Activated CD4-positive, alpha-beta memory T cell treated with anti-CD3 and anti-CD28 coated beads, Interleukin-2, amount 10 ng/mL, durations not matched to agents 7 days and 5 days (primary cell): ENCODE data around the gene LRRC74A. TPM values are rescaled to one million over a fixed set of nuclear protein-coding genes. Genes with fewer than 3 reads are reported as not detected.

Experiments used
- CTCF ChIA-PET: fragments of 350-600 bp; sonication (Branson Sonifier 250); formaldehyde crosslinking; loops from one replicate; lab custom pipeline; 2021; ENCODE audit warnings: antibody characterized with exemption, inconsistent platforms; lab: Charles Lee
- POLR2A ChIA-PET: fragments of 350-600 bp; sonication (Branson Sonifier 250); formaldehyde crosslinking; loops from one replicate; lab custom pipeline; 2021; ENCODE audit warnings: antibody characterized with exemption; lab: Charles Lee
- DNase-seq: peaks from one replicate; pipeline ENCODE4 v3.0.0-alpha.2; 2020
- H3K27ac Mint-ChIP-seq: one replicate; pipeline ENCODE4 v1.8.0; 2021; ENCODE audit warnings: mild to moderate bottlenecking, mixed read lengths
- H3K27me3 Mint-ChIP-seq: one replicate; pipeline ENCODE4 v1.8.0; 2021; ENCODE audit warnings: mixed read lengths
- H3K36me3 Mint-ChIP-seq: one replicate; pipeline ENCODE4 v1.8.0; 2021; ENCODE audit warnings: low read depth, mixed read lengths
- H3K4me1 Mint-ChIP-seq: one replicate; pipeline ENCODE4 v1.8.0; 2021; ENCODE audit warnings: mixed read lengths
- H3K4me3 Mint-ChIP-seq: one replicate; pipeline ENCODE4 v1.8.0; 2021; ENCODE audit warnings: mild to moderate bottlenecking, mixed read lengths
- H3K9me3 Mint-ChIP-seq: one replicate; pipeline ENCODE4 v1.8.0; 2021; ENCODE audit warnings: mixed read lengths
- total RNA-seq, 2 experiments: library from RNA; stranded (reverse); gene quantifications; one replicate each; pipeline ENCODE4 v1.2.3, GENCODE V29; 2021

The LRRC74A gene
- total RNA-seq, 2 experiments from 2014 or later: not detected

DNA sequence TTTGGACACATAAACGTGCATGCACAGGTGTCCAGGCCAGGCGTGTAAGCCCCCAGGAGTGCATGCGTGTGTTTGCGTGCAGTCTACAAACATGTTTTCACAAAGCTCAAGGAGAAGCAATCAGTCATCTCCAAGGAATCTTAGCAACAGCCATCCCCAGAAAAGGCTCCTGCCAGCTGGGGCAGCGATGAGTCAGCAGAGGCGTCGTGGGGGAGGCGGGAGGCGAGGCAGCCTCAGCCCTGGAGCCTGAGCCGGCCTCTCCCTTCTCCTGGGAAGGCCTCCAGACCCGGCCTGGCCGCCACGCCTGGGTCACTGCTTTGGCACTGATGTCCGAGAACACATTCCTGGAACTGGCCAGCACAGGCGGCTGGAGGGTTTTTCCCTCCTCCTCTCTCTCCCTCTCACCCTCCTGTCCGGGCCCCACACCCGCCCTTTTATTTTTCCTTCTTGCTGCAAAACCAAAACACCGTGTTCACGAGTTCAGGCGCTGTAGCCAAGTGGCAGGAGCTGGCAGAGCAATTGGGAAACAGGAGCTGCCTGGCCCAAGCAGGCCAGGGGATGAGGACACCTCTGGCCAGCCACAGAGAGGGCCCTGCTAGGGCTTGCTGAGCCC lies 92.7 kb downstream of the LRRC74A start:
- H3K4me1 Mint-ChIP-seq: peaks cover 53% of the 10 kb centered on the region
- H3K36me3 Mint-ChIP-seq: no peaks in the 10 kb centered on the region
- no peak overlapping the region for H3K4me3 Mint-ChIP-seq
- POLR2A ChIA-PET: interaction anchor here (0.7 to 1.9 kb wide), 3 partner anchors 10 to 110 kb away, joined by 3 to 6 read pairs (median 4); partner anchors contain the start of gene IRF2BPL
- CTCF ChIA-PET: interaction anchor here (1.1 to 12.5 kb wide), 4 partner anchors 12 to 148 kb away, joined by 3 to 200 read pairs (median 12); no protein-coding TSS in a partner anchor
- peaks cover 5% of the 10 kb centered on the region for H3K27me3 Mint-ChIP-seq
- no peak for DNase-seq
- H3K27ac Mint-ChIP-seq: no peak overlapping the region
- H3K9me3 Mint-ChIP-seq: no peaks in the 10 kb centered on the region

Other genes with a start within 250 kb of the LRRC74A start
- 1 to 10 TPM; 2.5 to 2.6 TPM for gene VASH1, start 64.9 kb upstream of the LRRC74A start, total RNA-seq
- 10 to 100 TPM in 1 of 2 experiments, 1 to 10 TPM in 1; 9.9 to 11.0 TPM for gene ANGEL1, start 13.5 kb upstream of the LRRC74A start, total RNA-seq
- 10 to 100 TPM; 39.0 to 39.3 TPM for gene IRF2BPL, start 202.3 kb downstream of the LRRC74A start, total RNA-seq